A549 (cell line): ENCODE data around the gene TPCN2. TPM values are rescaled to one million over a fixed set of nuclear protein-coding genes. Genes with fewer than 3 reads are reported as not detected.

Experiments used
- ATAC-seq, 2 experiments: fragments of 200-7000 bp in 1 of 2; fragments of >200 bp in 1 of 2; cut with Nextera tagmentation in 1 of 2; cut with Tn5 transposase in 1 of 2; 3 replicates each; pipeline versions ENCODE4 v1.8.0 to v1.9.1; 2018 to 2020; ENCODE audit warnings: mild to moderate bottlenecking in 1 of 2, moderate library complexity in 1 of 2
- CTCF ChIA-PET: fragments of 300-600 bp; sonication (Branson Sonifier 250); formaldehyde crosslinking; extraction: SDS; loops from one replicate; lab custom pipeline; 2021; ENCODE audit warnings: antibody characterized with exemption, inconsistent platforms; lab: Yijun Ruan, JAX
- POLR2A ChIA-PET: fragments of 350-600 bp; formaldehyde crosslinking; extraction: SDS; loops from one replicate; lab custom pipeline; 2021; ENCODE audit warnings: antibody characterized with exemption, inconsistent platforms; lab: Yijun Ruan, JAX
- DNase-seq, 2 experiments: peaks; one replicate each; pipeline versions ENCODE4 v3.0.0 to v3.0.0-alpha.2; 2011 to 2016; ENCODE audit warnings: low read depth in 1 of 2, low spot score in 1 of 2
- FAIRE-seq: peaks from 2 replicates; lab custom pipeline; 2011; peaks lifted over from hg19 to GRCh38; lab: Jason Lieb, UNC
- H3K27ac ChIP-seq, 2 experiments: fragments of >200 bp; sonication (Bioruptor Twin); formaldehyde crosslinking; 3 replicates each; pipeline ENCODE4 v1.5.1; 2016 to 2017
- H3K4me1 ChIP-seq: fragments of >200 bp; sonication (Bioruptor Twin); formaldehyde crosslinking; 3 replicates; pipeline ENCODE4 v1.6.1; 2016
- H3K4me2 ChIP-seq: fragments of >200 bp; sonication (Bioruptor Twin); formaldehyde crosslinking; 3 replicates; pipeline ENCODE4 v1.6.1; 2016
- H3K4me3 ChIP-seq: fragments of >200 bp; sonication (Bioruptor Twin); formaldehyde crosslinking; 3 replicates; pipeline ENCODE4 v1.5.1; 2016
- H3K9me3 ChIP-seq: fragments of >200 bp; sonication (Bioruptor Twin); formaldehyde crosslinking; 3 replicates; pipeline ENCODE4 v1.6.1; 2016
- CBX8 ChIP-seq: fragments of 200-600 bp; sonication (generic); IDR thresholded peaks from 2 replicates; pipeline ENCODE4 v1.6.1; 2016
- ESRRA ChIP-seq: fragments of 150-350 bp; IDR thresholded peaks from 2 replicates; pipeline ENCODE4 v1.6.1; 2014; ENCODE audit warnings: mild to moderate bottlenecking, low read length, borderline replicate concordance
- FOSB ChIP-seq: fragments of 250-450 bp; sonication (Bioruptor Pico); IDR thresholded peaks from 2 replicates; pipeline ENCODE4 v1.5.0; 2020; ENCODE audit warnings: mild to moderate bottlenecking, moderate library complexity
- FOXS1 ChIP-seq: fragments of 250-450 bp; sonication (Bioruptor Pico); IDR thresholded peaks from 2 replicates; pipeline ENCODE4 v1.5.0; 2020; ENCODE audit warnings: mild to moderate bottlenecking, moderate library complexity
- HEYL ChIP-seq: fragments of 250-450 bp; sonication (Bioruptor Pico); IDR thresholded peaks from 2 replicates; pipeline ENCODE4 v1.8.0; 2021; ENCODE audit warnings: mild to moderate bottlenecking, moderate library complexity
- HOXA7 ChIP-seq: fragments of 250-450 bp; sonication (Bioruptor Pico); IDR thresholded peaks from 2 replicates; pipeline ENCODE4 v1.5.0; 2020; ENCODE audit warnings: mild to moderate bottlenecking, moderate library complexity
- JUN ChIP-seq, 2 experiments: fragments of >200 bp; sonication (Bioruptor Twin); formaldehyde crosslinking; IDR thresholded peaks; 2 replicates in 1 of 2; 3 replicates in 1 of 2; pipeline ENCODE4 v1.6.1; 2016 to 2017
- JUNB ChIP-seq: fragments of >200 bp; sonication (Bioruptor Twin); formaldehyde crosslinking; IDR thresholded peaks from 2 replicates; pipeline ENCODE4 v1.6.1; 2016
- KDM1A ChIP-seq: fragments of 200-600 bp; sonication (generic); IDR thresholded peaks from 2 replicates; pipeline ENCODE4 v1.6.1; 2016; ENCODE audit warnings: low read depth, mild to moderate bottlenecking
- KDM5A ChIP-seq: fragments of 200-600 bp; sonication (generic); IDR thresholded peaks from 2 replicates; pipeline ENCODE4 v1.6.1; 2016; ENCODE audit warnings: antibody characterized with exemption, mild to moderate bottlenecking
- MAFK ChIP-seq: fragments of 450-650 bp; IDR thresholded peaks from 2 replicates; pipeline ENCODE4 v1.6.1; 2014; ENCODE audit not compliant: partially characterized antibody
- MAZ ChIP-seq: fragments of 150-350 bp; IDR thresholded peaks from 2 replicates; pipeline ENCODE4 v1.6.1; 2014; ENCODE audit warnings: antibody characterized with exemption, low read depth, low read length, borderline replicate concordance
- NFE2L2 ChIP-seq: fragments of 150-350 bp; conservative IDR thresholded peaks from 2 replicates; pipeline ENCODE4 v1.6.1; 2014; ENCODE audit warnings: low read length
- NPAS2 ChIP-seq: fragments of 250-450 bp; sonication (Bioruptor Pico); IDR thresholded peaks from 2 replicates; pipeline ENCODE4 v1.8.0; 2022; ENCODE audit warnings: mild to moderate bottlenecking, moderate library complexity, borderline replicate concordance
- NR3C1 ChIP-seq: fragments of >200 bp; sonication (Bioruptor Twin); formaldehyde crosslinking; IDR thresholded peaks from 3 replicates; pipeline ENCODE4 v1.6.1; 2017
- POLR2A ChIP-seq: IDR thresholded peaks from 2 replicates; pipeline ENCODE4 v1.6.1; 2012; ENCODE audit warnings: mild to moderate bottlenecking, low read length
- RAD21 ChIP-seq, 2 experiments: fragments of >200 bp in 1 of 2; sonication (Bioruptor Twin) in 1 of 2; formaldehyde crosslinking in 1 of 2; IDR thresholded peaks in 1 of 2; conservative IDR thresholded peaks in 1 of 2; 2 replicates in 1 of 2; 3 replicates in 1 of 2; pipeline ENCODE4 v1.6.1; 2012 to 2018; ENCODE audit warnings: inconsistent platforms in 1 of 2
- RCOR1 ChIP-seq: fragments of 150-350 bp; IDR thresholded peaks from 2 replicates; pipeline ENCODE4 v1.6.1; 2014; ENCODE audit warnings: antibody characterized with exemption, low read length, low read depth
- SMC3 ChIP-seq: fragments of >200 bp; sonication (Bioruptor Twin); formaldehyde crosslinking; IDR thresholded peaks from 3 replicates; pipeline ENCODE4 v1.6.1; 2018; ENCODE audit warnings: inconsistent platforms
- SREBF2 ChIP-seq: fragments of 450-650 bp; IDR thresholded peaks from 2 replicates; pipeline ENCODE4 v1.6.1; 2014; ENCODE audit warnings: mild to moderate bottlenecking, moderate library complexity
- ZC3H11A ChIP-seq: fragments of 450-650 bp; IDR thresholded peaks from 2 replicates; pipeline ENCODE4 v1.6.1; 2014; ENCODE audit warnings: antibody characterized with exemption, mild to moderate bottlenecking
- ZNF302 ChIP-seq: fragments of 250-450 bp; sonication (Bioruptor Pico); IDR thresholded peaks from 2 replicates; pipeline ENCODE4 v1.9.0; 2021; ENCODE audit warnings: inconsistent platforms, mild to moderate bottlenecking, moderate library complexity
- ZSCAN20 ChIP-seq: fragments of 250-450 bp; sonication (Bioruptor Pico); IDR thresholded peaks from 2 replicates; pipeline ENCODE4 v1.8.0; 2022; ENCODE audit warnings: mild to moderate bottlenecking, moderate library complexity
- WGBS: methylation state at CpG from one replicate; pipeline ENCODE4 v1.1.6; 2017; ENCODE audit errors: missing lambda C conversion rate; 5-methylcytosine and 5-hydroxymethylcytosine counted together
- polyA plus RNA-seq, 4 experiments: library from polyadenylated mRNA; depleted of rRNA in 3 of 4; stranded (reverse); fragments of >200 nt; fragmentation: RNase III in 1 of 4; extraction: RNeasy Plus Mini Kit Qiagen cat#74134 plus additional on column Dnase treatment in 1 of 4; gene quantifications; 2 replicates in 3 of 4; 3 replicates in 1 of 4; pipeline ENCODE4 v1.2.3, GENCODE V29; 2011 to 2017
- TF ChIP-seq, protein P1 (sequence below): fragments of 250-450 bp; sonication (Bioruptor Pico); IDR thresholded peaks from 2 replicates; pipeline ENCODE4 v1.5.0; 2021; ENCODE audit warnings: mild to moderate bottlenecking, moderate library complexity, borderline replicate concordance
- TF ChIP-seq, protein P2 (sequence below): IDR thresholded peaks from 2 replicates; pipeline ENCODE4 v1.6.1; 2012
- TF ChIP-seq, protein P3 (sequence below): fragments of >200 bp; sonication (Bioruptor Twin); formaldehyde crosslinking; IDR thresholded peaks from 3 replicates; pipeline ENCODE4 v1.6.1; 2016
- TF ChIP-seq, protein P4 (sequence below): fragments of >200 bp; sonication (Bioruptor Twin); formaldehyde crosslinking; IDR thresholded peaks from 3 replicates; pipeline ENCODE4 v1.5.1; 2016

Gene TPCN2
- polyA plus RNA-seq, 2 of the 4 experiments (the other 2 are of a cell fraction) = 8.1 to 8.8 TPM

DNA sequence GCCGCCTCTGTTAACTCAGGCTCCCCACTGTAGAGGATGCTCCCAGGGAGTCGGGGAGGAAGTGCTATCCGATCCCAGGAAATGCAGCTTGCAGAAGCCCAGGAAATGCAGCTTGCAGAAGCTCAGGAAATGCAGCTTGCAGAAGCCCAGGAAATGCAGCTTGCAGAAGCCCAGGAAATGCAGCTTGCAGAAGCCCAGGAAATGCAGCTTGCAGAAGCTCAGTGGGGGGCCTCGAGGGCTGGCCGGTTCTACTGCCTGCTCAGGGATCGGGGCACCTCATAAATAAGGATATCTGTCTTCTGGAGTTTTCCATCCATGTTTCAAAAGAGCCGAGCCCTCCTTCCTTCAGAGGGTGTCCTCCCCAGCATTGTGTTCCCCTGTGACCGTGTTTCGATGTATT is 81.9 kb downstream of the TPCN2 start:
- TF ChIP-seq ESRRA = no peak
- TF ChIP-seq HOXA7 = no peak
- TF ChIP-seq ZNF302 (CRISPR knock-in tag) = no peak
- TF ChIP-seq NR3C1 = no peak
- no peak for TF ChIP-seq CBX8
- TF ChIP-seq RCOR1 = no peak
- TF ChIP-seq, protein P1, sequence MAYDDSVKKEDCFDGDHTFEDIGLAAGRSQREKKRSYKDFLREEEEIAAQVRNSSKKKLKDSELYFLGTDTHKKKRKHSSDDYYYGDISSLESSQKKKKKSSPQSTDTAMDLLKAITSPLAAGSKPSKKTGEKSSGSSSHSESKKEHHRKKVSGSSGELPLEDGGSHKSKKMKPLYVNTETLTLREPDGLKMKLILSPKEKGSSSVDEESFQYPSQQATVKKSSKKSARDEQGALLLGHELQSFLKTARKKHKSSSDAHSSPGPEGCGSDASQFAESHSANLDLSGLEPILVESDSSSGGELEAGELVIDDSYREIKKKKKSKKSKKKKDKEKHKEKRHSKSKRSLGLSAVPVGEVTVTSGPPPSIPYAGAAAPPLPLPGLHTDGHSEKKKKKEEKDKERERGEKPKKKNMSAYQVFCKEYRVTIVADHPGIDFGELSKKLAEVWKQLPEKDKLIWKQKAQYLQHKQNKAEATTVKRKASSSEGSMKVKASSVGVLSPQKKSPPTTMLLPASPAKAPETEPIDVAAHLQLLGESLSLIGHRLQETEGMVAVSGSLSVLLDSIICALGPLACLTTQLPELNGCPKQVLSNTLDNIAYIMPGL (CRISPR knock-in tag) = no peak
- TF ChIP-seq, protein P2, sequence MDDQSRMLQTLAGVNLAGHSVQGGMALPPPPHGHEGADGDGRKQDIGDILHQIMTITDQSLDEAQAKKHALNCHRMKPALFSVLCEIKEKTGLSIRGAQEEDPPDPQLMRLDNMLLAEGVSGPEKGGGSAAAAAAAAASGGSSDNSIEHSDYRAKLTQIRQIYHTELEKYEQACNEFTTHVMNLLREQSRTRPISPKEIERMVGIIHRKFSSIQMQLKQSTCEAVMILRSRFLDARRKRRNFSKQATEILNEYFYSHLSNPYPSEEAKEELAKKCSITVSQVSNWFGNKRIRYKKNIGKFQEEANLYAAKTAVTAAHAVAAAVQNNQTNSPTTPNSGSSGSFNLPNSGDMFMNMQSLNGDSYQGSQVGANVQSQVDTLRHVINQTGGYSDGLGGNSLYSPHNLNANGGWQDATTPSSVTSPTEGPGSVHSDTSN = no peak
- no peak for TF ChIP-seq JUN (IDR thresholded peaks at IDR 0.05)
- TF ChIP-seq POLR2A = no peak
- TF ChIP-seq KDM1A = no peak
- no peak for TF ChIP-seq NPAS2 (CRISPR knock-in tag)
- no peak for TF ChIP-seq FOXS1 (CRISPR knock-in tag)
- TF ChIP-seq MAFK = no peak
- TF ChIP-seq SMC3 = no peak
- TF ChIP-seq JUNB = no peak
- no peak for TF ChIP-seq HEYL (CRISPR knock-in tag)
- no peak for TF ChIP-seq MAZ
- FAIRE-seq (no peak), ATAC-seq (no peak), DNase-seq (no peak)
- no peak overlapping the region for H3K4me2 ChIP-seq
- WGBS = 66% methylated on average over 9 of the region's 9 CpGs
- peak overlapping the region; percentile 63 to 75; a peak in 4 of 6 replicates for H3K27ac ChIP-seq
- H3K4me1 ChIP-seq = peaks cover 15% of the 10 kb centered on the region
- no peak overlapping the region for H3K4me3 ChIP-seq
- peaks cover 28% of the 10 kb centered on the region for H3K9me3 ChIP-seq
- CTCF ChIA-PET = interaction anchor here (0.6 to 4.2 kb wide), 31 partner anchors 8 to 540 kb away, joined by 3 to 55 read pairs (median 5); partner anchors contain the start of genes MYEOV and SMIM38
- POLR2A ChIA-PET = interaction anchor here (2.2 kb wide), 1 partner anchor 509 kb away, joined by 13 read pairs; no protein-coding TSS in a partner anchor

DNA sequence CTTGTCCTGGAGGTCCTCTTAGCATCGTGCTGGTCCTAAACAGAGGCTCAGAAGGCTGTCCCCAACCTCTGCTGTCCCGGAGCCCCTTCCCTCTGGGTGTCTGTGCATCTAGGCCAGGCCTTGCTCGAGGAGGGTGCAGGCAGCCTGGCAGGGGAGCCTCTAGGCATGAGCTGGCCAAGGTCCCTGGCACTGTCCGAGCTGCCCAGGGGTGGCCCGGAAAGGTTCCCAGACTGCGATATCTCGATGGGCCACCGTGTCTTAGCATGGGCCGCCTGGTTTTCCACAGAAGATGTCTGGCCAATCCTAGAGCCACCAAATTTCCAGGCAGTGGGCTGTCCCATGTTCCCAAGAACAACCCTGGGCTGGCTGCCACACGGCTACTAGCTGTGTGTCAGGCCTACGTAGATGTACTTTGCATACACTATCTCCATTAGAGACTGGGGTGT is 82.4 kb downstream of the TPCN2 start:
- Histone ChIP-seq H3K4me2 (no peak overlapping the region), H3K4me1 (peaks cover 15% of the 10 kb centered on the region), H3K4me3 (no peak overlapping the region), H3K9me3 (peaks cover 28% of the 10 kb centered on the region), H3K27ac (peak overlapping the region; percentile 63 to 75; a peak in 5 of 6 replicates)
- ATAC-seq (peak; percentile 62 to 65), DNase-seq (no peak), FAIRE-seq (no peak)
- no peak for TF ChIP-seq ESRRA
- TF ChIP-seq SMC3 = no peak
- no peak for TF ChIP-seq KDM5A
- no peak for TF ChIP-seq ZSCAN20 (CRISPR knock-in tag)
- TF ChIP-seq NFE2L2 = no peak
- POLR2A ChIA-PET = interaction anchor here (1.1 to 2.2 kb wide), 3 partner anchors 163 to 539 kb away, joined by 3 to 13 read pairs (median 7); partner anchors contain the start of gene MYEOV
- CTCF ChIA-PET = interaction anchor here (0.6 to 4.2 kb wide), 67 partner anchors 9 to 543 kb away, joined by 3 to 55 read pairs (median 5); partner anchors contain the start of genes CCND1, MYEOV and SMIM38
- 85% methylated on average over 4 of the region's 11 CpGs for WGBS

DNA sequence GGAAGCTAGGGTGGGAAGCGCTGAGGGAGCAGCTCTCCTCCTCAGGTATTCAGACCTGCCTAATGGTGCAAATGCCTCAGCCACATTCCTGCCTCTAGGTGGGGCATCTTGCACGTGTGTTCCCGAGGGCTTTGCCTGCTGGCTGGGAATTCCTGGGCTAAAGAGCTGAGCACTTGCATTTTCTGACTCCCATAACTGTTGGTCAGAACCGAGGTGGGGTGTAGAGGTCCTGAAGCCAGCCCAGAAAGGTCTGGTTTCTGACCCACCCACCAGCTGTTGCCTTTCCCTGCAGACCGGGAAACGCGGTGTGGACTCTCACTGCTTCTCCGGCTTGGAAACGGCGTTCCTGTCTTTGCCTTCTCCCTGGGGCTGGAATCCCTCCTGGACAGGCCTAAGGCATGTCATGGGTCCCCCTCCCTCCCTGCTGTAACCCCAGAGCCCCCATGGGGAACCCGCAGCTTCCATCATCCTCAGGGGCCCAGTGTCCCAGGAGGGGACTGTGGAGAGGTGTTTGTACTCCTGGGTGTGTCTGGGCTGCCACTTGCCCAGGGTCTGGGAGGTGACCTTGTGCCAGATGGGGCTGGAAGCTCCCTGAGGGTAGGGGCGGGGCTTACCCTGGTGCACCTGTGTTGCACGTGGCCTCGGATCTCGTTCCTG is 83.0 kb downstream of the TPCN2 start:
- H3K4me1 ChIP-seq = peaks cover 15% of the 10 kb centered on the region
- peaks cover 28% of the 10 kb centered on the region for H3K9me3 ChIP-seq
- ChIA-PET POLR2A (interaction anchor here (0.6 to 2.2 kb wide), 4 partner anchors 163 to 538 kb away, joined by 3 to 13 read pairs (median 5); partner anchors contain the start of gene MYEOV), CTCF (interaction anchor here (0.6 to 4.2 kb wide), 76 partner anchors 8 to 543 kb away, joined by 3 to 55 read pairs (median 4); partner anchors contain the start of genes CCND1, MYEOV and SMIM38)
- WGBS = 58% methylated on average over 15 of the region's 15 CpGs
- FAIRE-seq (no peak), ATAC-seq (peak; percentile 88 to 94), DNase-seq (peak; percentile 68 to 86)
- H3K27ac ChIP-seq = peak overlapping the region; percentile 63 to 75
- no peak overlapping the region for H3K4me3 ChIP-seq
- 0 out of 3 replicates have a peak overlapping the region, but pooled peaks have one; percentile 15 for H3K4me2 ChIP-seq
- no peak for TF ChIP-seq NR3C1
- TF ChIP-seq RAD21 (conservative IDR thresholded peaks at IDR 0.05 in 1 of 2, IDR thresholded peaks at IDR 0.05 in 1 of 2) = peak; percentile 88 to 90
- no peak for TF ChIP-seq MAZ
- TF ChIP-seq SREBF2 = no peak
- TF ChIP-seq, protein P3, sequence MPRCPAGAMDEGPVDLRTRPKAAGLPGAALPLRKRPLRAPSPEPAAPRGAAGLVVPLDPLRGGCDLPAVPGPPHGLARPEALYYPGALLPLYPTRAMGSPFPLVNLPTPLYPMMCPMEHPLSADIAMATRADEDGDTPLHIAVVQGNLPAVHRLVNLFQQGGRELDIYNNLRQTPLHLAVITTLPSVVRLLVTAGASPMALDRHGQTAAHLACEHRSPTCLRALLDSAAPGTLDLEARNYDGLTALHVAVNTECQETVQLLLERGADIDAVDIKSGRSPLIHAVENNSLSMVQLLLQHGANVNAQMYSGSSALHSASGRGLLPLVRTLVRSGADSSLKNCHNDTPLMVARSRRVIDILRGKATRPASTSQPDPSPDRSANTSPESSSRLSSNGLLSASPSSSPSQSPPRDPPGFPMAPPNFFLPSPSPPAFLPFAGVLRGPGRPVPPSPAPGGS = no peak
- no peak for TF ChIP-seq FOSB
- no peak for TF ChIP-seq JUNB
- TF ChIP-seq, protein P4, sequence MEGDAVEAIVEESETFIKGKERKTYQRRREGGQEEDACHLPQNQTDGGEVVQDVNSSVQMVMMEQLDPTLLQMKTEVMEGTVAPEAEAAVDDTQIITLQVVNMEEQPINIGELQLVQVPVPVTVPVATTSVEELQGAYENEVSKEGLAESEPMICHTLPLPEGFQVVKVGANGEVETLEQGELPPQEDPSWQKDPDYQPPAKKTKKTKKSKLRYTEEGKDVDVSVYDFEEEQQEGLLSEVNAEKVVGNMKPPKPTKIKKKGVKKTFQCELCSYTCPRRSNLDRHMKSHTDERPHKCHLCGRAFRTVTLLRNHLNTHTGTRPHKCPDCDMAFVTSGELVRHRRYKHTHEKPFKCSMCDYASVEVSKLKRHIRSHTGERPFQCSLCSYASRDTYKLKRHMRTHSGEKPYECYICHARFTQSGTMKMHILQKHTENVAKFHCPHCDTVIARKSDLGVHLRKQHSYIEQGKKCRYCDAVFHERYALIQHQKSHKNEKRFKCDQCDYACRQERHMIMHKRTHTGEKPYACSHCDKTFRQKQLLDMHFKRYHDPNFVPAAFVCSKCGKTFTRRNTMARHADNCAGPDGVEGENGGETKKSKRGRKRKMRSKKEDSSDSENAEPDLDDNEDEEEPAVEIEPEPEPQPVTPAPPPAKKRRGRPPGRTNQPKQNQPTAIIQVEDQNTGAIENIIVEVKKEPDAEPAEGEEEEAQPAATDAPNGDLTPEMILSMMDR = peak; percentile 88
- TF ChIP-seq ZC3H11A = no peak
- peak; percentile 73 for TF ChIP-seq SMC3
- TF ChIP-seq ESRRA = no peak
- TF ChIP-seq CBX8 = no peak
- no peak for TF ChIP-seq MAFK
- TF ChIP-seq KDM1A = no peak
- TF ChIP-seq NPAS2 (CRISPR knock-in tag) = peak; percentile 66; the same call in 1 of the 2 replicates
